ENCODE results near the gene PACSIN3. TPM values are rescaled to one million over a fixed set of nuclear protein-coding genes. Genes with fewer than 3 reads are reported as not detected.

The PACSIN3 gene
- total and polyA plus RNA-seq, 2 of the 13 experiments (the other 11 are each of a cell fraction or from before 2014, with no cell fraction given): 47.9 to 93.3 TPM

GRCh38 chr11:47176328-47177228, 9.7 kb downstream of the PACSIN3 start, which contains the start of gene ARFGAP2 (continued):
- TF ChIP-seq ATF4 (CRISPR knock-in tag; IDR thresholded peaks at IDR 0.05) (no peak), SNRNP70 (IDR thresholded peaks at IDR 0.05; ENCODE audit: low read depth, low read length) (no peak), ETS1 (CRISPR knock-in tag; IDR thresholded peaks at IDR 0.05) (no peak), ISX (CRISPR knock-in tag; conservative IDR thresholded peaks at IDR 0.05) (no peak), SMAD1 (CRISPR knock-in tag; IDR thresholded peaks at IDR 0.05; ENCODE audit: borderline replicate concordance, low read depth) (no peak), ZNF784 (CRISPR knock-in tag; IDR thresholded peaks at IDR 0.05; ENCODE audit: borderline replicate concordance) (no peak), ZNF282 (IDR thresholded peaks at IDR 0.05; ENCODE audit: partially characterized antibody) (no peak), ZNF644 (CRISPR knock-in tag; IDR thresholded peaks at IDR 0.05; ENCODE audit: low read depth) (no peak), AGO2 (optimal IDR thresholded peaks at IDR 0.05; ENCODE audit: low read depth, low read length) (peak; percentile 100), ZNF598 (CRISPR knock-in tag; IDR thresholded peaks at IDR 0.05; ENCODE audit: borderline replicate concordance) (no peak), ZNF776 (CRISPR knock-in tag; IDR thresholded peaks at IDR 0.05) (no peak; the same call in 1 of the 2 replicates), REXO4 (CRISPR knock-in tag; IDR thresholded peaks at IDR 0.05; ENCODE audit: borderline replicate concordance) (no peak), RORA (CRISPR knock-in tag; IDR thresholded peaks at IDR 0.05) (no peak), UBTF (CRISPR knock-in tag; IDR thresholded peaks at IDR 0.05) (no peak; the same call in 1 of the 2 replicates), BRD4 (CRISPR knock-in tag; IDR thresholded peaks at IDR 0.05) (no peak), ZNF292 (CRISPR knock-in tag; IDR thresholded peaks at IDR 0.05; ENCODE audit: borderline replicate concordance, low read depth) (no peak), TGIF2 (CRISPR knock-in tag; IDR thresholded peaks at IDR 0.05) (no peak; the same call in 1 of the 2 replicates), ZNF207 (IDR thresholded peaks at IDR 0.05; ENCODE audit: borderline replicate concordance) (no peak), SALL1 (CRISPR knock-in tag; IDR thresholded peaks at IDR 0.05) (peak; percentile 48)
